ENCODE data around the gene SPART. TPM values are rescaled to one million over a fixed set of nuclear protein-coding genes. Genes with fewer than 3 reads are reported as not detected.

The SPART gene
- total RNA-seq, 1 experiment from 2014 or later: 0.12 TPM

- TF ChIP-seq CTCF (IDR thresholded peaks at IDR 0.05 in 2 of 3, conservative IDR thresholded peaks at IDR 0.05 in 1 of 3; ENCODE audit: borderline replicate concordance in 1 of 3, insufficient read depth in 1 of 3, low read depth in 2 of 3, low read length in 2 of 3): no peak
- TF ChIP-seq, protein P1, sequence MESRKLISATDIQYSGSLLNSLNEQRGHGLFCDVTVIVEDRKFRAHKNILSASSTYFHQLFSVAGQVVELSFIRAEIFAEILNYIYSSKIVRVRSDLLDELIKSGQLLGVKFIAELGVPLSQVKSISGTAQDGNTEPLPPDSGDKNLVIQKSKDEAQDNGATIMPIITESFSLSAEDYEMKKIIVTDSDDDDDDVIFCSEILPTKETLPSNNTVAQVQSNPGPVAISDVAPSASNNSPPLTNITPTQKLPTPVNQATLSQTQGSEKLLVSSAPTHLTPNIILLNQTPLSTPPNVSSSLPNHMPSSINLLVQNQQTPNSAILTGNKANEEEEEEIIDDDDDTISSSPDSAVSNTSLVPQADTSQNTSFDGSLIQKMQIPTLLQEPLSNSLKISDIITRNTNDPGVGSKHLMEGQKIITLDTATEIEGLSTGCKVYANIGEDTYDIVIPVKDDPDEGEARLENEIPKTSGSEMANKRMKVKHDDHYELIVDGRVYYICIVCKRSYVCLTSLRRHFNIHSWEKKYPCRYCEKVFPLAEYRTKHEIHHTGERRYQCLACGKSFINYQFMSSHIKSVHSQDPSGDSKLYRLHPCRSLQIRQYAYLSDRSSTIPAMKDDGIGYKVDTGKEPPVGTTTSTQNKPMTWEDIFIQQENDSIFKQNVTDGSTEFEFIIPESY (IDR thresholded peaks at IDR 0.05; ENCODE audit: extremely low read depth, insufficient replicate concordance, low read length): no peak
- TF ChIP-seq, protein P2, sequence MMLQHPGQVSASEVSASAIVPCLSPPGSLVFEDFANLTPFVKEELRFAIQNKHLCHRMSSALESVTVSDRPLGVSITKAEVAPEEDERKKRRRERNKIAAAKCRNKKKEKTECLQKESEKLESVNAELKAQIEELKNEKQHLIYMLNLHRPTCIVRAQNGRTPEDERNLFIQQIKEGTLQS (IDR thresholded peaks at IDR 0.05): no peak
- TF ChIP-seq SP1 (IDR thresholded peaks at IDR 0.05; ENCODE audit: low read depth): no peak
- TF ChIP-seq POLR2AphosphoS5 (IDR thresholded peaks at IDR 0.05; ENCODE audit: low read depth, low read length): no peak
- TF ChIP-seq EZH2phosphoT487 (IDR thresholded peaks at IDR 0.05; ENCODE audit: borderline replicate concordance): no peak
- TF ChIP-seq SIN3A (IDR thresholded peaks at IDR 0.05; ENCODE audit: low read depth): no peak
- TF ChIP-seq ZNF274 (IDR thresholded peaks at IDR 0.05; ENCODE audit: low read depth, low read length): no peak
Observed at GRCh38 chr13:36362914-36363313, 16.7 kb upstream of the SPART start (continued).

- ChIA-PET POLR2A (no interaction called here), RAD21 (ENCODE audit: low non-redundant PET in 1 of 2, low total read pairs in 2 of 2, uncharacterized antibody in 2 of 2, unreplicated experiment in 2 of 2) (no interaction called here), CTCF (no interaction called here)
- Histone ChIP-seq H3K9ac (ENCODE audit: low read length) (no peak overlapping the region), H3K4me2 (ENCODE audit: low read length) (no peak overlapping the region), H3K4me3 (replicated peaks in 1 of 2; ENCODE audit: low read depth in 1 of 2, low read length in 2 of 2) (no peak overlapping the region), H4K20me1 (ENCODE audit: insufficient read depth) (no peaks in the 10 kb centered on the region), H3K27ac (ENCODE audit: low read depth, low read length) (no peak overlapping the region), H3K36me3 (ENCODE audit: control insufficient read depth in 1 of 2, insufficient read depth in 2 of 2, low read length in 2 of 2) (no peaks in the 10 kb centered on the region), H3K9me2 (ENCODE audit: insufficient read depth) (no peaks in the 10 kb centered on the region), H3K79me2 (ENCODE audit: insufficient read depth, low read length) (no peaks in the 10 kb centered on the region), H3K4me1 (ENCODE audit: control insufficient read depth in 1 of 2, insufficient read depth in 2 of 2, low read length in 2 of 2) (no peaks in the 10 kb centered on the region), H3K9me3 (ENCODE audit: control insufficient read depth in 1 of 2, insufficient read depth in 1 of 2, low read depth in 1 of 2, low read length in 2 of 2) (peaks cover 0 to 9% of the 10 kb centered on the region in 2 experiments; a peak in 2 of 4 replicates), H3K27me3 (ENCODE audit: insufficient read depth, low read length) (no peaks in the 10 kb centered on the region), H2AFZ (ENCODE audit: low read depth, low read length, poor library complexity, severe bottlenecking) (no peak overlapping the region)
- DNase-seq (ENCODE audit: low read depth, low spot score) (no peak), ATAC-seq (no peak)
- BruUV-seq (replicated peaks): no TSS peak
- TF ChIP-seq JUND (IDR thresholded peaks at IDR 0.05) (no peak), SRF (IDR thresholded peaks at IDR 0.05; ENCODE audit: low read depth) (no peak), CBX3 (IDR thresholded peaks at IDR 0.05; ENCODE audit: low read depth) (no peak), CEBPB (IDR thresholded peaks at IDR 0.05; ENCODE audit: low read depth) (no peak), ZFX (IDR thresholded peaks at IDR 0.05) (no peak), EZH2phosphoT487 (IDR thresholded peaks at IDR 0.05; ENCODE audit: borderline replicate concordance) (no peak), RAD21 (IDR thresholded peaks at IDR 0.05; ENCODE audit: low read depth) (no peak), SP1 (IDR thresholded peaks at IDR 0.05; ENCODE audit: low read depth) (no peak), POLR2AphosphoS5 (IDR thresholded peaks at IDR 0.05; ENCODE audit: low read depth, low read length) (no peak), YY1 (IDR thresholded peaks at IDR 0.05; ENCODE audit: extremely low read depth, insufficient replicate concordance, low read depth, low read length) (no peak), EGR1 (IDR thresholded peaks at IDR 0.05; ENCODE audit: low read depth) (no peak)
- TF ChIP-seq, protein P1 (IDR thresholded peaks at IDR 0.05; ENCODE audit: extremely low read depth, insufficient replicate concordance, low read length): no peak
- intact Hi-C loops (cut with micrococcal nuclease): no loop called here
Observed at GRCh38 chr13:36362251-36362650, 16.1 kb upstream of the SPART start.
